NCI-H2081 (cell line): ENCODE measurements around the gene CAMSAP1.

Experiments
- DNase-seq, 2 experiments: peaks; one replicate each; lab custom pipeline; 2025; lab: John Stamatoyannopoulos, UW

CAMSAP1 gene

DNA sequence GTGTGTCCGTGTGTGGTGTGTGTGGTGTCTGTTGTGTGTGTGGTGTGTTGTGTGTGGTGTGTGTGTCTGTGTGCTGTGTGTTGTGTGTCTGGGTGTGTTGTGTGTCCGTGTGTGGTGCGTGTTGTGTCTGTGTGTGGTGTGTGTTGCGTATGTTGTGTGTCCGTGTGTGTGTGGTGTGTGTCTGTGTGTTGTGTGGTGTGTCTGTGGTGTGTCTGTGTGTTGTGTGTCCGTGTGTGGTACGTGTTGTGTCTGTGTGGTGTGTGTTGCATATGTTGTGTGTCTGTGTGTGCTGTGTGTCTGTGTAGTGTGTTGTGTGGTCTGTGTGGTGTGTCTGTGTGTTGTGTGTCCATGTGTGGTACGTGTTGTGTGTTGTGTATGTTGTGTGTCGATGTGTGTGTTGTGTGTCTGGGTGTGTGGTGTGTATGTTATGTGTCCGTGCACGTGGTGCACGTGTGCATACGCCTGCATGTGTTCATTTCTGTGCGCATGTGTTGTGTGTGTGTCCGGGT, 133.1 kb downstream of the CAMSAP1 start:
- DNase-seq: no peak

- DNase-seq: no peak
Measured at GRCh38 chr9:135773530-135774238, 133.7 kb downstream of the CAMSAP1 start.

DNA sequence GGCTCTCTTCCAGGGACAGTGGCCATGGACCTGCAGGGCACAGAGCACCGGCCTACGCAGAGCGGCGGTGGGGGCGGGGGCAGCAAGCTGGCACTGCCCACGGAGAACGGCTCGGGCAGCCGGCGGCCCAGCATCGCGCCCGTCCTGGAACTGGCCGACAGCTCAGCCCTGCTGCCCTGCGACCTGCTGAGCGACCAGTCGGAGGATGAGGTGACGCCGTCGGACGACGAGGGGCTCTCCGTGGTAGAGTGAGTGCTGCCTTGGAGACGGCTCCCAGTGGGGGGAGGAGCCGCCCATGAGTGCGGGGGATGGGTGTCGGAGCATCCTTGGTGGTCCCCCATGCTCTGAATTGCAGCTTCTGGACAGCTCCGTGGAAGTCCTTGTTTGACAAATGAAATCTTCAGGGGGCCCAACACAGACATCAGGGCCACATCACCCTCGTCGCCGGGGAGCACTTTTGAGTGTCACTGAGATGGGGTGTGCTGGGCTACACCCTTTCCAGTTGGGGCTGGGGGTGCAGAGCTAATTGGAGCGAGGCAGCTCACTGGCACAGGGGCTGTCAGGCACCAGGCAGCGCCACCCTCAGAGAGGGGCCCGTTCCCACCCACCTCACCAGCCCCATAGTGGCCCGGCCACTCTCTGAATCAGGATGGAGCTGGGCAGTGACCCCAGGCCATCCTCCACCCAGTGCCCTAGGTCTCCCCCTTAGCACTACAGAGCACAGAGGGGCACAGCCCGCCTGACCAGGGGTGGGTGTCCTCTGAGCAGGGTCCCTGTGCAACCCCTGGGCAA, 134.4 kb downstream of the CAMSAP1 start:
- DNase-seq: no peak

DNA sequence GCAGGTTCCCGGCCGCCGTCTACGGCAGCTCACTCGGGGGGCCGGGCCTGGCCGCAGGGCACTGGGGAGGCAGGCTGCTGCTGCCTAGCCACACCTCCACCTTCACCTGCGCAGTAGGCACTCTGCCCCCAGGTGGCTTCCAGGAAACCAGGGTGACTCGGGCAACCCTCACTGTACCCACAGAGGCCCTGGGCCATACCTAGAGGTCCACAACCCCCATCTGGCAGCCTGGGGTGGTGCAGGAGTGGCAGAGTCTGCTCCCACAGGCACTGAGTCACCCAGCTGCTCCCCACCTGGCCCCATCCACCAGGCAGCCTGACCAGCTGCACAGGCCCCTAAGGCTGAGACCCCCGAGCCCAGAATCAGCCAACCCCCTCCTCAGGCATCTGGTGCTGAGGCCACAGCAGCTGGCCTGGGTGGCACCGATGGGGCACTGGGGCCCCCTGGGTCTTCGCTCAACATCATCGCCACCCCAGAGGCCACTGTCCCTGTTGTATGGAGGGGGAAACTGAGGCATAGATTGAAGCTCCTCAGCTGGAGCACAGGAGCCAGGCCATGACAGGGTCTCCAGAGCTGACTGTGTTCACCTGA, 135.2 kb downstream of the CAMSAP1 start:
- no peak for DNase-seq

- DNase-seq: no peak
Measured at GRCh38 chr9:135771401-135772051, 135.8 kb downstream of the CAMSAP1 start.

DNA sequence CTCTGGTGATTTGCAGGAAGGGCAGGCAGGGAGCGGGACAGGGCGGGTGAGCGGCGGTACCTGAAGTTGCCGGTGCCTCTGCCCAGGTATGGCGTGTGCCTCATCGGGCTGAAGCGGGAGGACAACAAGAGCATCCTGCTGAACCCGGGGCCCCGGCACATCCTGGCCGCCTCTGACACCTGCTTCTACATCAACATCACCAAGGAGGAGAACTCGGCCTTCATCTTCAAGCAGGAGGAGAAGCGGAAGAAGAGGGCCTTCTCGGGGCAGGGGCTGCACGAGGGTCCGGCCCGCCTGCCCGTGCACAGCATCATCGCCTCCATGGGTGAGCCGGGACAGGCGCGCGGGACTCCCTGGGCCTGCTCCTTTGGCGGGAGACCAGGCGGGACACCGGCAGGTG, 136.6 kb downstream of the CAMSAP1 start:
- no peak for DNase-seq

- no peak for DNase-seq
Measured at GRCh38 chr9:135770203-135770535, 137.2 kb downstream of the CAMSAP1 start.

DNA sequence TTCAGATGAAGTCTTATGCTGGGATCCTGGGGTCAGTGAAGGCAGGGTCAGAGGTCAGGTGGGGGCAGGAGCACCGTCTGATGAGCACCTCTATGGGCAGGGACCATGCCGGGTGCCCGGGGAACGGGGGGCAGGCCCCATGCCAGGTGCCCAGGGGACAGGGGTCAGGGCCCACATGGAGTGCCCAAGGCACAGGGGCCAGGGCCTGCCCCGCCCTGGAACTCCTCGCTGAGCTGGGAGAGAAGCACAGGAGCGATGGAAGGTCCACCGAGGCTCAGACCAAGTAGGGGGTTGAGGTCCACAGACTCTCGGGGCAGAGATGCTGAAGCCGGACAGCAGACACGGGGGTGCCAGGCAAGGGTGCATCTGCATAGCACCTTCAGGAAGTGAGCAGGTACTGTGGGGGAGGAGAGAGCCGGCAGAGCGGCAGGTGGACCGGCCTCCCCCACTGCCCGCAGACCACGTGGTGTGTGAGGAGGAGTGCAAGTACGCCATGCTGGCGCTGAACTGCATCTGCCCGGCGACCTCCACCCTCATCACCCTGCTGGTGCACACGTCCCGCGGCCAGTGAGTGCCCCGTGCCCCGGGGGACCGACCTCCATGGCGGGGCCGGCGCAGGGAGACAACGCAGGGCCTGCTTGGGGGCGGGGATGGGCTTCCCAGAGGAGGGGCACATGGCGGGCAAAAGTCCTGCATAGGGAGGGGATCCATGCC, 137.7 kb downstream of the CAMSAP1 start:
- DNase-seq: no peak

- DNase-seq: no peak
Measured at GRCh38 chr9:135768516-135769218, 138.7 kb downstream of the CAMSAP1 start.

GRCh38 chr9:135766707-135767106, 140.6 kb downstream of the CAMSAP1 start:
- no peak for DNase-seq

DNA sequence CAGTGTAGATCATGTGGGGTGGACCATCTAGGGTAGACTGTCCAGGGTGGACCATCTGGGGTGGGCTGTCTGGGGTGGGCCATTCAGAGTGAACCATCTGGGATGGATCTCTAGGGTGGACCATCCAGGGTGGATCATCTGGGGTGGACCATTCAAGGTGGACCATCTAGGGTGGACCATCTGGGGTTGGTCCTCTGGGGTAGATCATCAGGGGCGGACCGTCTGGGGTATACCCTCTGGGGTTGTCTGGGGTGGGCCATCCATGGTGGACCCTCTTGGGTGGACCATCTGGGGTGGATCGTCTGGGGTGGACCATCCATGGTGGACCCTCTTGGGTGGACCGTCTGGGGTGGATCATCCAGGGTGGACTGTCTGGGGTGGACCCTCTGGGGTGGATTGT, 141.1 kb downstream of the CAMSAP1 start:
- no peak for DNase-seq

DNA sequence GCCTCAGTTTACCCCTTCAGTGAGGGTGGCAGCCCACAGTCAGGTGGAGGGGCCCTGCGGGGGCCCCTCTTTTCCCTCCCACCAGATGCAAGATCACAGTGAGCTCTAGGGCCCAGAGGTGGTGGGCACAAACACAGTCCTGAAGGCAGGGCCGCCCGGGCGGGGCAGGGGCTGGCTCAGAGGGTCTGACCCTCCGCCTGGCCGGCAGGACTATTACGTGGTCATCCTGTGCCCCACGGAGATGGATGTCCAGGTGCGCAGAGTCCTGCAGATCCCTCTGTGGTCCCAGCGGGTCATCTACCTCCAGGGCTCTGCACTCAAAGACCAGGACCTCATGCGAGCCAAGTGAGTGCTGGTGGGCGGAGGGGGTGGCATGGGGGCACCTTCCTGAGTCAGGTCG, 141.9 kb downstream of the CAMSAP1 start:
- no peak for DNase-seq

DNA sequence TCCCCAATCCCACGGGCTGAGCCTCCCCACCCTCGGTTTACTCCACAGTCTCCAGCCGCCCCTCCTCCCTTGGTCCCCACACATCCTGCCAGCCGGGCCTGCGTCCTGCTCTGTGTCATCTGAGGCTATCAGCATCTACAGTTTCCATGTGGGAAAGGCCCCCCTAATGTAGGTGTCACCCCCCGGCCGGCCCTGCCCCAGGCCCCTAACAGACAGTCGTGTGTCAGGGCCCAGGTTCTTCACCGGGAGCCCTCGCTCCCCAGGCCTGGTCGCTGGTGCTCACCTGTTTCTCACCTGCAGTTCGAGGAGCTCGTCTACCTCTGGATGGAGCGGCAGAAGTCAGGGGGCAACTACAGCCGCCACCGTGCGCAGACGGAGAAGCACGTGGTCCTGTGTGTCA, 142.6 kb downstream of the CAMSAP1 start:
- DNase-seq: no peak

DNA sequence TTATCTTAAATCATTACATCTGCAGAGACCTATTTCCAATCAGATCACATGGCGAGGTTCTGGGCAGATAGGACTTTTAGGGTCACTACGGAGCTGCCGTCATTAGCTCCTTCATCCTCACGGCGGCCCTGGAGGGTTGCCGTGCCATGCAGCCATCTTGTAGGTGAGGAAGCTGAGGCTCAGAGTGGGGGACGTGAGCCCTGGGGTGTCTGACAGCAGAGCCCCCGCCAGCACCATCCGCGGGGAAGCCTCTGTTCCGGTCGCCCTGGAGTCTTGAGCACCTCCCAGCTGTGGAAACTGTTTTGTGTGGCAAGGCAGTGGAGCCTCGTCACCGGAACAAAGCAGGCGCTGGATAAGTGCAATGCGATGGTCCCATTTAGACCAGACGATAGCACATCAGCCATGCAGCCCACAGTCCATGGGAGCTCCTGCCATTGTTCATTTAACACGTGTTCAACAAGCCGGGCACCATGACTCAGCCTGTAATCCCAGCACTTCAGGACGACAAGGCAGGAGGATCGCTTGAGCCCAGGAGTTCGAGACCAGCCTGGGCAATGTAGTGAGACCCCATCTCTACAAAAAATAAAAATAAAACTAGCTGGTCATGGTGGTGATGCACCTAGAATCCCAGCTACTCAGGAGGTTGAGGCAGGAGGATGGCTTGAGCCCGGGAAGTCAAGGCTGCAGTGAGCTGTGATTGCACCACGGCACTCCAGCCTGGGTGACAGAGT, 143.5 kb downstream of the CAMSAP1 start:
- no peak for DNase-seq

DNA sequence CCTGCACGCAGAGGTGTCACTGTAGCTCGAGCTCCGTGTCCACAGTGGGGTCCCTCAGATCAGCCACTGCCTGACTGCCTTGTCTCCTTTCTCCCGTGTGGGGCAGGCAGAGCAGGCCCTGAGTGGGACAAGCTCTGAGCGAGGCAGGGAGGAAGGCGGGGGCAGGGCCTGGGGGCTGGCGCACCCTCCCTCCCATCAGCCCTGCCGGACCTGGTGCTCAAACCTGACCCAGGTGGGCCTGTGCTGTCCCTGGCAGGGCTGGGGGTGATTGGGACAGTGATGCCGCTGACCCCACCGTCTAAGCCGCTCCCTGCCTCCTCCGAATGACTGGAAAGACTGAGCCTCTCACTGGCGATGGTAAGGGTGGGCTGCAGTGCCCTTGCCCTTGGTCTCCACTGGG, 144.4 kb downstream of the CAMSAP1 start:
- DNase-seq: no peak

- DNase-seq: no peak
Measured at GRCh38 chr9:135761845-135762168, 145.5 kb downstream of the CAMSAP1 start.

GRCh38 chr9:135761150-135761844, 146.0 kb downstream of the CAMSAP1 start:
- DNase-seq: no peak

GRCh38 chr9:135760465-135760864, 146.9 kb downstream of the CAMSAP1 start:
- DNase-seq: no peak

GRCh38 chr9:135759676-135760300, 147.6 kb downstream of the CAMSAP1 start:
- no peak for DNase-seq

DNA sequence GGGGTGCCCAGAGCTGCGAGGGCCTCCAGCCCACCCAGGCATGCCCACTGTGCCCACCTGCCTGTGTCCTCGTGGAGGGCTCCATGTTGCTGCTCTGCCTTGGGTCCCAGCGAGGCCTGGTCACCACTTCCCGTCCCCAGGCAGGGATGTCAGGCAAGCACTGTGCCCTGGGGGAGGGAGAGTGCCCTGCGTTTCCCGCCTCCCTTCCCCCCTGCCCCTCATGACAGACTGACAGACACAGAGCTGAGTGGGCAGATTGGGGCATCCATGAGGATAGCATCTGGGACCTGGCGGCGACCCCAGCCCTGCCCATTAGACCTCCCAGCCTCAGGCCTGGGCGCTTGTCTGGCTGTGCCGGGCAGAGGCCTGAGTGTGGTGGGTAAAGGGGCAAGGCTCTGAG, 148.5 kb downstream of the CAMSAP1 start:
- DNase-seq: no peak
